Suprapubic skin (tissue), 4 donors: ENCODE data around the gene EID3.

Experiments used
- EP300 ChIP-seq: sonication (generic); formaldehyde crosslinking; IDR thresholded peaks from one replicate; pipeline ENCODE4 v1.6.1; 2017; ENCODE audit warnings: antibody characterized with exemption
- POLR2A ChIP-seq, 2 donors: fragments of 450-650 bp; IDR thresholded peaks; one replicate each; pipeline ENCODE4 v1.6.1; 2017; ENCODE audit warnings: antibody characterized with exemption in 2 of 2, mild to moderate bottlenecking in 2 of 2, moderate library complexity in 2 of 2
- POLR2AphosphoS5 ChIP-seq, 3 donors: sonication (generic); formaldehyde crosslinking; IDR thresholded peaks; one replicate each; pipeline ENCODE4 v1.6.1; 2017; ENCODE audit warnings: antibody characterized with exemption in 3 of 3
- TF ChIP-seq, protein P1 (sequence below), 2 donors: fragments of 200-600 bp in 1 of 2; fragments of 450-650 bp in 1 of 2; sonication (generic) in 1 of 2; IDR thresholded peaks; one replicate each; pipeline ENCODE4 v1.5.1; 2016 to 2019; ENCODE audit warnings: antibody characterized with exemption in 2 of 2, mild to moderate bottlenecking in 1 of 2, moderate library complexity in 1 of 2

DNA sequence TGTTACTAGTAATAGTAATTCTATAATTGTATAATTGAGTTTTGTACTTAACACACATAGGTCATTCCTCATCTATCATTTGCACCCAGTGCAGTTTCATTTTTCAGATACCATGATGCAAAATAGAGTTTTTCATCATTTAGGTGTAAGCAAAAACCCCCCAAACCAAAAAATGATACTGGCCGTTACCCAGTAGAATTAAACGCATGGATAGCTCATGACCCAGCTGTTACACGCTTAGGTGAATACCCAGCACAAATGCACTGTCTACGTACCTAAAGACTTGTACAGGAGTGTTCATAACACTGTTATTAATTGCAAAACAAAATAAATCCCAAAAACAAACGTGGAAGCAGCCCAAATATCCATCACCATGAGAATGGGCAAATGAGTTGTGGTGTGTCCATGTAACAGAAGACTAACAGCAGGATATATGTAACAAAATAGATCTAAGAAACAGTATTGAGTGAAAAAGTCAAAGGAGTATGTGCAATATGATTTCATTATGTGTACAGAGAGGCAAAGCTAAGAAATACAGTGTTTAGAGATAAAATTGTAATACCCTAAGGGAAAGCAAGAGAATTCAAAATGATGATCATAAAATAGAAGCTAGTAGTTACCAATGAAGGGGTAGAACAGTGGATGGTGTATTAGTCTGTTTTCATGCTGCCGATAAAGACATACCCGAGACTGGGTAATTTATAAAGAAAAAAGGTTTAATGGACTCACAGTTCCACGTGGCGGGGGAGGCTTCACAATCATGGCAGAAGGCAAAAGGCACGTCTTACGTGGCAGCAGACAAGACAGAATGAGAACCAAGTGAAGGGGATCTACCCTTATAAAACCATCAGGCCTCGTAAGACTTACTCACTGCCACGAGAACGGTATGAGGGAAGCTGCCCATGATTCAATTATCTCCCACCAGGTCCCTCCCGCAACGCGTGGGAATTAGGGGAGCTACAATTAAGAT lies 49.8 kb downstream of the EID3 start:
- TF ChIP-seq, protein P1, sequence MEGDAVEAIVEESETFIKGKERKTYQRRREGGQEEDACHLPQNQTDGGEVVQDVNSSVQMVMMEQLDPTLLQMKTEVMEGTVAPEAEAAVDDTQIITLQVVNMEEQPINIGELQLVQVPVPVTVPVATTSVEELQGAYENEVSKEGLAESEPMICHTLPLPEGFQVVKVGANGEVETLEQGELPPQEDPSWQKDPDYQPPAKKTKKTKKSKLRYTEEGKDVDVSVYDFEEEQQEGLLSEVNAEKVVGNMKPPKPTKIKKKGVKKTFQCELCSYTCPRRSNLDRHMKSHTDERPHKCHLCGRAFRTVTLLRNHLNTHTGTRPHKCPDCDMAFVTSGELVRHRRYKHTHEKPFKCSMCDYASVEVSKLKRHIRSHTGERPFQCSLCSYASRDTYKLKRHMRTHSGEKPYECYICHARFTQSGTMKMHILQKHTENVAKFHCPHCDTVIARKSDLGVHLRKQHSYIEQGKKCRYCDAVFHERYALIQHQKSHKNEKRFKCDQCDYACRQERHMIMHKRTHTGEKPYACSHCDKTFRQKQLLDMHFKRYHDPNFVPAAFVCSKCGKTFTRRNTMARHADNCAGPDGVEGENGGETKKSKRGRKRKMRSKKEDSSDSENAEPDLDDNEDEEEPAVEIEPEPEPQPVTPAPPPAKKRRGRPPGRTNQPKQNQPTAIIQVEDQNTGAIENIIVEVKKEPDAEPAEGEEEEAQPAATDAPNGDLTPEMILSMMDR (IDR thresholded peaks at IDR 0.05) = no peak
- no peak for TF ChIP-seq POLR2AphosphoS5 (IDR thresholded peaks at IDR 0.05)
- TF ChIP-seq POLR2A (IDR thresholded peaks at IDR 0.05) = no peak
- TF ChIP-seq EP300 = no peak
